SK-N-SH treated with all-trans-retinoic acid at 6 μM for 48 hours (cell line): ENCODE results near the gene ADAMTS2.

Experiments
- ATAC-seq: fragments of 200-7000 bp; cut with Tn5 transposase; 3 replicates; pipeline ENCODE4 v1.9.1; 2020; ENCODE audit warnings: mild to moderate bottlenecking, moderate library complexity
- ARNTL ChIP-seq: fragments of 450-650 bp; formaldehyde crosslinking; IDR thresholded peaks from 2 replicates; pipeline ENCODE4 v1.5.0; 2020; ENCODE audit warnings: low read depth, mild to moderate bottlenecking, moderate library complexity, borderline replicate concordance
- BACH2 ChIP-seq: fragments of 250-450 bp; sonication (Bioruptor Pico); IDR thresholded peaks from 2 replicates; pipeline ENCODE4 v1.9.0; 2021; ENCODE audit warnings: mild to moderate bottlenecking, borderline replicate concordance
- GLIS3 ChIP-seq: fragments of 250-450 bp; sonication (Bioruptor Pico); IDR thresholded peaks from 2 replicates; pipeline ENCODE4 v1.5.0; 2020; ENCODE audit warnings: mild to moderate bottlenecking, moderate library complexity
- ISL1 ChIP-seq: fragments of 250-450 bp; sonication (Bioruptor Pico); IDR thresholded peaks from 2 replicates; pipeline ENCODE4 v2.1.2; 2022; ENCODE audit warnings: mild to moderate bottlenecking, moderate library complexity
- PPARA ChIP-seq: fragments of 250-450 bp; sonication (Bioruptor Pico); IDR thresholded peaks from 2 replicates; pipeline ENCODE4 v1.5.0; 2020; ENCODE audit warnings: mild to moderate bottlenecking, borderline replicate concordance
- RARB ChIP-seq: fragments of 250-450 bp; sonication (Bioruptor Pico); IDR thresholded peaks from 2 replicates; pipeline ENCODE4 v1.8.0; 2021; ENCODE audit warnings: mild to moderate bottlenecking, moderate library complexity
- TCF4 ChIP-seq: fragments of 250-450 bp; sonication (Bioruptor Pico); IDR thresholded peaks from 2 replicates; pipeline ENCODE4 v1.8.0; 2021; ENCODE audit warnings: mild to moderate bottlenecking, moderate library complexity, borderline replicate concordance
- TOX ChIP-seq: fragments of 250-450 bp; sonication (Bioruptor Pico); IDR thresholded peaks from 2 replicates; pipeline ENCODE4 v1.8.0; 2021; ENCODE audit warnings: mild to moderate bottlenecking, moderate library complexity, borderline replicate concordance
- ZC3H10 ChIP-seq: fragments of 250-450 bp; sonication (Bioruptor Pico); IDR thresholded peaks from 2 replicates; pipeline ENCODE4 v1.5.1; 2021; ENCODE audit warnings: mild to moderate bottlenecking, moderate library complexity
- ZFP30 ChIP-seq: fragments of 450-650 bp; formaldehyde crosslinking; IDR thresholded peaks from 2 replicates; pipeline ENCODE4 v1.5.0; 2022; ENCODE audit warnings: mild to moderate bottlenecking, moderate library complexity
- ZNF565 ChIP-seq: fragments of 450-650 bp; formaldehyde crosslinking; conservative IDR thresholded peaks from 2 replicates; pipeline ENCODE4 v1.5.0; 2020; ENCODE audit warnings: low read depth, mild to moderate bottlenecking, moderate library complexity
- ZNF70 ChIP-seq: fragments of 450-650 bp; formaldehyde crosslinking; IDR thresholded peaks from 2 replicates; pipeline ENCODE4 v1.5.0; 2020; ENCODE audit warnings: mild to moderate bottlenecking, moderate library complexity
- ZNF8 ChIP-seq: fragments of 450-650 bp; formaldehyde crosslinking; IDR thresholded peaks from 2 replicates; pipeline ENCODE4 v1.5.0; 2020; ENCODE audit warnings: mild to moderate bottlenecking, moderate library complexity
- TF ChIP-seq, protein P1 (sequence below): fragments of 250-450 bp; sonication (Bioruptor Pico); IDR thresholded peaks from 2 replicates; pipeline ENCODE4 v1.5.0; 2020; ENCODE audit warnings: mild to moderate bottlenecking, moderate library complexity
- TF ChIP-seq, protein P2 (sequence below): fragments of 250-450 bp; sonication (Bioruptor Pico); IDR thresholded peaks from 2 replicates; pipeline ENCODE4 v1.8.0; 2021; ENCODE audit warnings: low read depth, mild to moderate bottlenecking, moderate library complexity, borderline replicate concordance
- TF ChIP-seq, protein P3 (sequence below): fragments of 250-450 bp; sonication (Bioruptor Pico); IDR thresholded peaks from 2 replicates; pipeline ENCODE4 v1.8.0; 2020; ENCODE audit warnings: mild to moderate bottlenecking, moderate library complexity, borderline replicate concordance
- TF ChIP-seq, protein P4 (sequence below): fragments of 250-450 bp; sonication (Bioruptor Pico); IDR thresholded peaks from 2 replicates; pipeline ENCODE4 v1.5.1; 2020; ENCODE audit warnings: low read depth, mild to moderate bottlenecking, moderate library complexity
- TF ChIP-seq, protein P5 (sequence below): fragments of 250-450 bp; sonication (Bioruptor Pico); IDR thresholded peaks from 2 replicates; pipeline ENCODE4 v1.5.1; 2021; ENCODE audit warnings: mild to moderate bottlenecking, moderate library complexity

Gene ADAMTS2

DNA sequence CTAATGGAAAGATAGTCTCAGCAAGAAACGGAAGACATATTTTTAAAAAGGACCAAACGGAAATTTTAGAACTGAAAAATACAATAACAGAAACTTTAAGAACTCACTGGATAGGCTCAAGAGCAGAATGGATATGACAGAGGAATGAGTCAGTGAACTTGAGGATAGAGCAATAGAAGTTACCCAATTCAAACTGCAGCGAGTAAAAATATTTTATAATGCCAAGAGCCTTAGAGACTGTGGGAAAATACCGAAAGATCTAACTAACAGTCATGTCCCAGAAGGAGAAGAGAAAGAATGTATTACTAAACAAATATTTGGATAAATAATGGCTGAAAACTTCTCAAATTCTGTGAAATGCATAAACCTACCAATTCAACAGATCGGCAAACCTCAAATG, 40.8 kb downstream of the ADAMTS2 start:
- no peak for TF ChIP-seq TCF4 (CRISPR knock-in tag)
- no peak for TF ChIP-seq TOX
- TF ChIP-seq ZNF8, result no peak
- no peak for TF ChIP-seq RARB (CRISPR knock-in tag)
- no peak for TF ChIP-seq ZFP30 (CRISPR knock-in tag)
- no peak for TF ChIP-seq ISL1
- TF ChIP-seq, protein P1, sequence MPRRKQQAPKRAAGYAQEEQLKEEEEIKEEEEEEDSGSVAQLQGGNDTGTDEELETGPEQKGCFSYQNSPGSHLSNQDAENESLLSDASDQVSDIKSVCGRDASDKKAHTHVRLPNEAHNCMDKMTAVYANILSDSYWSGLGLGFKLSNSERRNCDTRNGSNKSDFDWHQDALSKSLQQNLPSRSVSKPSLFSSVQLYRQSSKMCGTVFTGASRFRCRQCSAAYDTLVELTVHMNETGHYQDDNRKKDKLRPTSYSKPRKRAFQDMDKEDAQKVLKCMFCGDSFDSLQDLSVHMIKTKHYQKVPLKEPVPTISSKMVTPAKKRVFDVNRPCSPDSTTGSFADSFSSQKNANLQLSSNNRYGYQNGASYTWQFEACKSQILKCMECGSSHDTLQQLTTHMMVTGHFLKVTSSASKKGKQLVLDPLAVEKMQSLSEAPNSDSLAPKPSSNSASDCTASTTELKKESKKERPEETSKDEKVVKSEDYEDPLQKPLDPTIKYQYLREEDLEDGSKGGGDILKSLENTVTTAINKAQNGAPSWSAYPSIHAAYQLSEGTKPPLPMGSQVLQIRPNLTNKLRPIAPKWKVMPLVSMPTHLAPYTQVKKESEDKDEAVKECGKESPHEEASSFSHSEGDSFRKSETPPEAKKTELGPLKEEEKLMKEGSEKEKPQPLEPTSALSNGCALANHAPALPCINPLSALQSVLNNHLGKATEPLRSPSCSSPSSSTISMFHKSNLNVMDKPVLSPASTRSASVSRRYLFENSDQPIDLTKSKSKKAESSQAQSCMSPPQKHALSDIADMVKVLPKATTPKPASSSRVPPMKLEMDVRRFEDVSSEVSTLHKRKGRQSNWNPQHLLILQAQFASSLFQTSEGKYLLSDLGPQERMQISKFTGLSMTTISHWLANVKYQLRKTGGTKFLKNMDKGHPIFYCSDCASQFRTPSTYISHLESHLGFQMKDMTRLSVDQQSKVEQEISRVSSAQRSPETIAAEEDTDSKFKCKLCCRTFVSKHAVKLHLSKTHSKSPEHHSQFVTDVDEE, result no peak
- no peak for TF ChIP-seq BACH2
- TF ChIP-seq, protein P2, sequence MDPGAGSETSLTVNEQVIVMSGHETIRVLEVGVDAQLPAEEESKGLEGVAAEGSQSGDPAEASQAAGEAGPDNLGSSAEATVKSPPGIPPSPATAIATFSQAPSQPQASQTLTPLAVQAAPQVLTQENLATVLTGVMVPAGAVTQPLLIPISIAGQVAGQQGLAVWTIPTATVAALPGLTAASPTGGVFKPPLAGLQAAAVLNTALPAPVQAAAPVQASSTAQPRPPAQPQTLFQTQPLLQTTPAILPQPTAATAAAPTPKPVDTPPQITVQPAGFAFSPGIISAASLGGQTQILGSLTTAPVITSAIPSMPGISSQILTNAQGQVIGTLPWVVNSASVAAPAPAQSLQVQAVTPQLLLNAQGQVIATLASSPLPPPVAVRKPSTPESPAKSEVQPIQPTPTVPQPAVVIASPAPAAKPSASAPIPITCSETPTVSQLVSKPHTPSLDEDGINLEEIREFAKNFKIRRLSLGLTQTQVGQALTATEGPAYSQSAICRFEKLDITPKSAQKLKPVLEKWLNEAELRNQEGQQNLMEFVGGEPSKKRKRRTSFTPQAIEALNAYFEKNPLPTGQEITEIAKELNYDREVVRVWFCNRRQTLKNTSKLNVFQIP (CRISPR knock-in tag), result no peak
- TF ChIP-seq, protein P3, sequence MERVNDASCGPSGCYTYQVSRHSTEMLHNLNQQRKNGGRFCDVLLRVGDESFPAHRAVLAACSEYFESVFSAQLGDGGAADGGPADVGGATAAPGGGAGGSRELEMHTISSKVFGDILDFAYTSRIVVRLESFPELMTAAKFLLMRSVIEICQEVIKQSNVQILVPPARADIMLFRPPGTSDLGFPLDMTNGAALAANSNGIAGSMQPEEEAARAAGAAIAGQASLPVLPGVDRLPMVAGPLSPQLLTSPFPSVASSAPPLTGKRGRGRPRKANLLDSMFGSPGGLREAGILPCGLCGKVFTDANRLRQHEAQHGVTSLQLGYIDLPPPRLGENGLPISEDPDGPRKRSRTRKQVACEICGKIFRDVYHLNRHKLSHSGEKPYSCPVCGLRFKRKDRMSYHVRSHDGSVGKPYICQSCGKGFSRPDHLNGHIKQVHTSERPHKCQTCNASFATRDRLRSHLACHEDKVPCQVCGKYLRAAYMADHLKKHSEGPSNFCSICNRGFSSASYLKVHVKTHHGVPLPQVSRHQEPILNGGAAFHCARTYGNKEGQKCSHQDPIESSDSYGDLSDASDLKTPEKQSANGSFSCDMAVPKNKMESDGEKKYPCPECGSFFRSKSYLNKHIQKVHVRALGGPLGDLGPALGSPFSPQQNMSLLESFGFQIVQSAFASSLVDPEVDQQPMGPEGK (CRISPR knock-in tag), result no peak
- no peak for TF ChIP-seq ARNTL (CRISPR knock-in tag)
- TF ChIP-seq PPARA (CRISPR knock-in tag), result no peak
- no peak for ATAC-seq

DNA sequence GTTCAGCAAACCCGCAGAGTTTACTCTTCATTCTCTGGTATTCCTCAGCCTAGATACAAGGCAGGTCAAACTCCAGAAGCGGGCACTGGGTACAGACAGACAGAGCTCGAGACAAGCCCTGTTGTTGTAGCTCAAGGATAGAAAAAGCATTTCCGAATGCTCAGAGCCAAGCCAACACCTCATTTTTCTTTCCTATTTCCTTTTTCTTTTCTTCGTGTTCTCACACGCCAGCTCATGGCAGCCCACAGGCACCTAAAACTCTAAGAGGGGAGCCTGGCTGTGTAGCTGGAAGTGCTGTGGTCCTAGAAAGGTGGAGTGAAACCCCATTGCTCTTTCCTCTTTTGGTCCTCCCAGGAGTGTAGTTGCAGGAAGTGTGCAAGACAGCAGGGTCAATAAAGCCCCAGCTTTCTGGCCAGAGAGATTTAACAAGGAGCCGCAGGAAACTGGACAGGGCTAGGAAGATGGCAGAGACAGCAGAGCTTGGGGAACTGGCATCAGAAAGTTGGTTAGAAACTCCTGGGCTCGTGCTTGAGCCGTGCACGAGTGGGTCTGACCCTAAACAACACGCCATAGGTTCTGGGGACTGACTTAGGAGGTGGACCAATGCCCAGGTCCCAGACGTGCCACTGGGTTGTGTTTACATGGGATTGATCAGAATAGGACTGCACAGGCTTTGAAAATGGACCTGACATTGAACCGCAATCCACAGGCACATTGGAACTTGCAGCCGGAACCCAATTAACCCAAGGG, 41.6 kb downstream of the ADAMTS2 start:
- no peak for TF ChIP-seq TOX
- no peak for TF ChIP-seq TCF4 (CRISPR knock-in tag)
- TF ChIP-seq, protein P4, sequence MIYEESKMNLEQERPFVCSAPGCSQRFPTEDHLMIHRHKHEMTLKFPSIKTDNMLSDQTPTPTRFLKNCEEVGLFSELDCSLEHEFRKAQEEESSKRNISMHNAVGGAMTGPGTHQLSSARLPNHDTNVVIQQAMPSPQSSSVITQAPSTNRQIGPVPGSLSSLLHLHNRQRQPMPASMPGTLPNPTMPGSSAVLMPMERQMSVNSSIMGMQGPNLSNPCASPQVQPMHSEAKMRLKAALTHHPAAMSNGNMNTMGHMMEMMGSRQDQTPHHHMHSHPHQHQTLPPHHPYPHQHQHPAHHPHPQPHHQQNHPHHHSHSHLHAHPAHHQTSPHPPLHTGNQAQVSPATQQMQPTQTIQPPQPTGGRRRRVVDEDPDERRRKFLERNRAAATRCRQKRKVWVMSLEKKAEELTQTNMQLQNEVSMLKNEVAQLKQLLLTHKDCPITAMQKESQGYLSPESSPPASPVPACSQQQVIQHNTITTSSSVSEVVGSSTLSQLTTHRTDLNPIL, result no peak
- no peak for TF ChIP-seq ZC3H10 (CRISPR knock-in tag)
- no peak for TF ChIP-seq ZNF70 (CRISPR knock-in tag)
- no peak for TF ChIP-seq ZFP30 (CRISPR knock-in tag)
- no peak for TF ChIP-seq ARNTL (CRISPR knock-in tag)
- TF ChIP-seq ZNF565 (CRISPR knock-in tag), result no peak
- TF ChIP-seq GLIS3 (CRISPR knock-in tag), result no peak
- TF ChIP-seq ZNF8, result no peak
- no peak for TF ChIP-seq PPARA (CRISPR knock-in tag)
- TF ChIP-seq, protein P5, sequence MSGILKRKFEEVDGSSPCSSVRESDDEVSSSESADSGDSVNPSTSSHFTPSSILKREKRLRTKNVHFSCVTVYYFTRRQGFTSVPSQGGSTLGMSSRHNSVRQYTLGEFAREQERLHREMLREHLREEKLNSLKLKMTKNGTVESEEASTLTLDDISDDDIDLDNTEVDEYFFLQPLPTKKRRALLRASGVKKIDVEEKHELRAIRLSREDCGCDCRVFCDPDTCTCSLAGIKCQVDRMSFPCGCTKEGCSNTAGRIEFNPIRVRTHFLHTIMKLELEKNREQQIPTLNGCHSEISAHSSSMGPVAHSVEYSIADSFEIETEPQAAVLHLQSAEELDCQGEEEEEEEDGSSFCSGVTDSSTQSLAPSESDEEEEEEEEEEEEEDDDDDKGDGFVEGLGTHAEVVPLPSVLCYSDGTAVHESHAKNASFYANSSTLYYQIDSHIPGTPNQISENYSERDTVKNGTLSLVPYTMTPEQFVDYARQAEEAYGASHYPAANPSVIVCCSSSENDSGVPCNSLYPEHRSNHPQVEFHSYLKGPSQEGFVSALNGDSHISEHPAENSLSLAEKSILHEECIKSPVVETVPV, result no peak
- no peak for ATAC-seq

DNA sequence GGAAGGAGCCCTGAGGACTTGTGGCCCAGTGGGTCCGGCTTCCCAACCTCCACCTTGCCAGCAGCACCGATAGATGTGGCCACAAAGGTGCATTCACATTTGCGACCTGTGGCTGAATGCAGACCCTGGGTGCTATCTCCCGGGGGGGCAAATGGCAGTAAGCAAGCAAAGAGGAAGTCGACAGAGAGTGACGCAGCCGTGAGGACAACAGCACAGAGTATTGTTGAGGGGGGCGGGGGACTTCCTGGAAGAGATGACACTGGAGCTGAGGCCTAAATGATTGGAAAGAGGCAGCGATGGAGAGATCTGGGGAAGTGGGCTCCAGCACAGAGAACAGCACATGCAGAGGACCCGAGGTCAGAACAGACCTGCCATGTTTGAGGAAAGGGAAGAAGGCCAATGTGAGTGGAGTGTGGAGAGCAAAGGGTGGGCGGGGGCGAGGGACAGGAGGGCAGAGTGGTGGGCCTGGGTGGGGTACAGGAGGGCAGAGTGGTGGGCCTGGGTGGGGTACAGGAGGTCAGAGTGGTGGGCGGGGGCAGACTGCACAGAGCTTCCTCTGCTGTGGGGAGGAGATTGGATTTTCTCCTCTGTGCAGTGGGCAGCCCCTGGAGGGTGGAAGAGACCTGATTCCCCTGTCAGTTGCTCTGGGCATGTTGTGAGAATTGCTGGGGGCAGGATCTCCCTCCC, 42.6 kb downstream of the ADAMTS2 start:
- no peak for ATAC-seq
- TF ChIP-seq, protein P2 (CRISPR knock-in tag), result no peak
- no peak for TF ChIP-seq ARNTL (CRISPR knock-in tag)
- TF ChIP-seq PPARA (CRISPR knock-in tag), result no peak
- no peak for TF ChIP-seq ZFP30 (CRISPR knock-in tag)
- TF ChIP-seq TOX, result no peak
- TF ChIP-seq, protein P5, result no peak
- no peak for TF ChIP-seq BACH2
- TF ChIP-seq, protein P3 (CRISPR knock-in tag), result no peak
- no peak for TF ChIP-seq ISL1
